ENCODE data around the gene POLRMT.
A peak's percentile ranks its signal among the peaks of the same experiment; 100 is the strongest.
"Not testable (repeated sequence)": the region's sequence is repeated elsewhere in the genome, so short reads cannot be mapped to it uniquely, and the experiment has no call there.

POLRMT gene

GRCh38 chr19:618674-619285, 14.6 kb downstream of the POLRMT start:
- in situ Hi-C loops (cut with HindIII; ENCODE audit: low pct_ligation_motif_present, low pct_unique_long_range_greater_than_20kb, low sequenced_read_pairs), result no loop called here
- DNase-seq, result no peak

- no peak for DNase-seq
- in situ Hi-C loops (cut with HindIII; ENCODE audit: low pct_ligation_motif_present, low pct_unique_long_range_greater_than_20kb, low sequenced_read_pairs), result no loop called here
These were observed 15.1 kb downstream of the POLRMT start for GRCh38 chr19:618247-618619.

GRCh38 chr19:617551-618246, 15.6 kb downstream of the POLRMT start:
- DNase-seq, result no peak
- in situ Hi-C loops (cut with HindIII; ENCODE audit: low pct_ligation_motif_present, low pct_unique_long_range_greater_than_20kb, low sequenced_read_pairs), result no loop called here

GRCh38 chr19:616747-617526, 16.4 kb downstream of the POLRMT start:
- no peak for DNase-seq
- in situ Hi-C loops (cut with HindIII; ENCODE audit: low pct_ligation_motif_present, low pct_unique_long_range_greater_than_20kb, low sequenced_read_pairs), result no loop called here

- DNase-seq, result no peak
- in situ Hi-C loops (cut with HindIII; ENCODE audit: low pct_ligation_motif_present, low pct_unique_long_range_greater_than_20kb, low sequenced_read_pairs), result no loop called here
These were observed 17.2 kb downstream of the POLRMT start for GRCh38 chr19:616062-616700.

- DNase-seq, result no peak
- in situ Hi-C loops (cut with HindIII; ENCODE audit: low pct_ligation_motif_present, low pct_unique_long_range_greater_than_20kb, low sequenced_read_pairs), result no loop called here
These were observed 17.7 kb downstream of the POLRMT start for GRCh38 chr19:615619-616018.

GRCh38 chr19:613732-614567, 19.4 kb downstream of the POLRMT start:
- in situ Hi-C loops (cut with HindIII; ENCODE audit: low pct_ligation_motif_present, low pct_unique_long_range_greater_than_20kb, low sequenced_read_pairs), result no loop called here
- no peak for DNase-seq

GRCh38 chr19:612941-613340, 20.4 kb downstream of the POLRMT start:
- in situ Hi-C loops (cut with HindIII; ENCODE audit: low pct_ligation_motif_present, low pct_unique_long_range_greater_than_20kb, low sequenced_read_pairs), result no loop called here
- DNase-seq, result no peak

GRCh38 chr19:611481-611868, 21.9 kb downstream of the POLRMT start:
- in situ Hi-C loops (cut with HindIII; ENCODE audit: low pct_ligation_motif_present, low pct_unique_long_range_greater_than_20kb, low sequenced_read_pairs), result no loop called here
- peak; percentile 24 for DNase-seq

GRCh38 chr19:610801-611480, 22.4 kb downstream of the POLRMT start:
- no peak for DNase-seq
- in situ Hi-C loops (cut with HindIII; ENCODE audit: low pct_ligation_motif_present, low pct_unique_long_range_greater_than_20kb, low sequenced_read_pairs), result no loop called here

- in situ Hi-C loops (cut with HindIII; ENCODE audit: low pct_ligation_motif_present, low pct_unique_long_range_greater_than_20kb, low sequenced_read_pairs), result no loop called here
- DNase-seq, result no peak
These were observed 23.1 kb downstream of the POLRMT start for GRCh38 chr19:610071-610800.

- DNase-seq, result no peak
- in situ Hi-C loops (cut with HindIII; ENCODE audit: low pct_ligation_motif_present, low pct_unique_long_range_greater_than_20kb, low sequenced_read_pairs), result no loop called here
These were observed 24.4 kb downstream of the POLRMT start for GRCh38 chr19:609004-609346.

GRCh38 chr19:608155-609003, 25.0 kb downstream of the POLRMT start:
- no peak for DNase-seq
- in situ Hi-C loops (cut with HindIII; ENCODE audit: low pct_ligation_motif_present, low pct_unique_long_range_greater_than_20kb, low sequenced_read_pairs), result no loop called here

- DNase-seq, result no peak
- in situ Hi-C loops (cut with HindIII; ENCODE audit: low pct_ligation_motif_present, low pct_unique_long_range_greater_than_20kb, low sequenced_read_pairs), result no loop called here
These were observed 25.8 kb downstream of the POLRMT start for GRCh38 chr19:607301-608154.

GRCh38 chr19:605061-605971, 28.0 kb downstream of the POLRMT start:
- in situ Hi-C loops (cut with HindIII; ENCODE audit: low pct_ligation_motif_present, low pct_unique_long_range_greater_than_20kb, low sequenced_read_pairs); DNase-seq: not testable (repeated sequence)

Data from ACHN (cell line).